ENCODE data around the gene SYVN1.
"Not testable (repeated sequence)": the region's sequence is repeated elsewhere in the genome, so short reads cannot be mapped to it uniquely, and the experiment has no call there.

The SYVN1 gene

DNA sequence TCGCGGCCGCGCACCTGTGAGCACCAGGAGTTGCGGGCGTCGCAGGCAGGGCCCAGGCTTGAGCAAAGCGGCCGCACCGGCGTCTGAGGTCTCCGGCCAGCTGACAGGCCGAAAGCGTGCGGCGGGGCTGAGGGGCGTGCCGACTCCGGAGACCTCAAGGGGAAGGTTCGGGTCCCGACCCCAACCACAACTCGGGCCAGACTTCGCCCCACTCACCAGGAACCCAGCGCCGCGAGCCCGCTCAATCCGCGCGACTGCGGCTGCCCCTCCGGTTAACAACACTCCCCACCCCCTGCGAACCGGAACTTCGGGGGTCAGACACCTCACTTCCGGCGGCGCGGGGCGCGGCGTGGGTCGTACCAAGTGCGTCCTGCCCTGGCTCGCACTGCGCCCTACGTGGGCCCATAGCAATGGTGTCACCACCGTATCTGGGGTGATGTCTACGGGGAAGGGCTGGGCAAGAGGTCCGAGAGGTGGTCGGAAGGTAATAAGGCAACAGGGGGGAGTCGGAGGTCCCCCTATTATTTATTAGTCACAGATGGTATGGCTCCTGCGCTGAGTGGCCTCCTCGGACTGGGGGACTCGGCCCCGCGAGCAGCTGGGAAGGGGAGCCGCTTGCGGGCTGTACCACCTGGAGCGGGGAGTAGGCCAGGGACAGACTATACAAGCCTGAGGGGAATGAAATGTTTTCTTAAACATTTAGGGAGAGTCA is at the start of gene SYVN1:
Gene SYVN1 (minus strand): TSS at position 280 of the 712 bp plus-strand sequence. CDS start 918 bp downstream, outside the sequence.
- peak; percentile 87 for DNase-seq

DNA sequence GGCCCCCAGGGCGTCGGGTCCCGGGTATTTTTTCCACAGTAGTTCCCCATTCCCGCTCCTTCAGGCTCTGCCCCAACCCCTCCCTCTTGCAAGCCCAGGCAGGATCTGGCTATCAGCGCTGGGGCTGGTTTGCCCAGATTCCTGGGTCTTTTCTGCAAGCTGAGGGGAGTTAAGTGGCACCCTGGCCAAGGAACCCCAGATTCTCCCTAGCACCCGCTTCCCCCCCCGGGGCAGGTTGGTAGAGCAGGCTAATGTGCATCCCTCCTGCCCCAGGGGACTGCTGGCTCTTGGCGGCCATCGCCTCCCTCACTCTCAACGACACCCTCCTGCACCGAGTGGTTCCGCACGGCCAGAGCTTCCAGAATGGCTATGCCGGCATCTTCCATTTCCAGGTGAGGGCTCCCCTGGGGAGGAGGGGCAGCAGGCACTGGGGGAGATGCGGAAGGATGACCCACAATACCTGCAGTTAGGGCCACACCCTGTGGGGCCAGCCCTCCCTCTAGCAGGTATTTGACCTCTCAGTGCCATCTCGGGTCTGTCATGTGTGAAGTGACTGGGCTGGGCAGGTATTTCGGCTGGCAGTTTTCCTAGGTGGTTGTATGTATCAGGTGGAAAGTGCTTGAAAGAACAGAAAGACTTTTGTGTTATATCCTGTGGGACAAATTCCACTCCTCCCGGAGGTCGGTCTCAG is 49.0 kb upstream of the SYVN1 start:
- DNase-seq = no peak

DNA sequence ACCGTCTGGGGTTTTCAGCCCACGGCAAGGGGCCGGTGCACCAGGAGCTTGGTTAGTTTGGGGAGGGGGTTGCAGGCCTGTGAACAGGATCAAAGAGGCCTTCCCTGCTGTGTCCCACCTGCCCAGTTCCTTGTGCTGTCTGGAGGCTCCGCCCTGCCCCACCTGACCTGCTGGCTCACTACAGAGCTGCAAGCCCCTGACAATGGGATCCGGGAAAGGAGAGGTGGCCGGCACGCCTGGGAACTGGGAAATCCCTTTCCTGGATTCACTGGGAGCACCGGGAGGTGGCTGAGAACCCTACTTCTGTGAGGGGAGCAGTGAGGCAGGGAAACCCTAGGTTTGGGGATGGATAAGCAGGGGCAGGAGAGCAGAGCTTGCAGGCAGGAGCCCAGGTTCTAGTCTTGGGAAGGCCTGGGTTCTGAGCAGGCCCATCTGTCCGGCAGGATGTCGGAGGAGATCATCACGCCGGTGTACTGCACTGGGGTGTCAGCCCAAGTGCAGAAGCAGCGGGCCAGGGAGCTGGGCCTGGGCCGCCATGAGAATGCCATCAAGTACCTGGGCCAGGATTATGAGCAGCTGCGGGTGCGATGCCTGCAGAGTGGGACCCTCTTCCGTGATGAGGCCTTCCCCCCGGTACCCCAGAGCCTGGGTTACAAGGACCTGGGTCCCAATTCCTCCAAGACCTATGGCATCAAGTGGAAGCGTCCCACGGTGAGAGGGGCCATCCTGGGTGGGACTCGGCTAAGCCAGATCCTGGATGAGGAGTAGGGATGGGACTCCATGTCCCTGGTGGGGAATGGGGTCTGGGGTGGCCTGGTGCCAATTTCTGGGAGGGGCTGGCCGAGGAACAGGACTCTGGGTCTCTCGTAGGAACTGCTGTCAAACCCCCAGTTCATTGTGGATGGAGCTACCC is 48.2 kb upstream of the SYVN1 start:
- peak; percentile 26 for DNase-seq

DNA sequence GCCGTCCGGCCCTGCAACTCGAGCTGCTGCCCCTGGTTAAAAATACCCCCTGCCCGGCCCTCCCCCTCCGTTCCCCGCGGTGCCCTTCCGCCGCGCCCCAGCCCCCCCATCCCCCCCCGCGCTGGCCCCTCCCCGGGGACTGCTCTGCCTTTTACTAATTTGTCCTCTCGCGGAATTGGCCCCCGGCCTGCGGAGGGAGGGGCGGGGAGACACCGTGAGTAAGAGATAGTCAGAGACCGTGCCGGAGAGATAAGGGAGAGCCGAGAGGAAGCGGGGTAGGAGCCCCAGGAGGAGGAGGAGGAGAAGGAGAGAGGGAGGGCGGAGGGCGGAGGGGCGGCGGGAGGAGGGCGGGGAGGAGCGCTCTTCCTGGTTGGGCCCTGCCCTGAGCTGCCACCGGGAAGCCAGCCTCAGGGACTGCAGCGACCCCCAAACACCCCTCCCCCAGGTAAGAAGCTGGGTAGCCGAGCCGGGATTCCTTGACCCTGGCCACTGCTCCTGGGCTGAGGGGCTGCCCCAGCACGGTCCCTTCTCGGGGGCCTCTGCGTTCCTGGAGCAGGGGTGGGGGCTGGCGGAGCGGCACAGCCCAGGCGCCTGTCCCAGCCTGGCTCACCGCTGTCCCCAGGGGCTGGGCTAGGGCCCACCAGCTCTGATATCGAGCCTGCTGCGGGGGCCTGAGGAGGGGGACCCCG is 47.4 kb upstream of the SYVN1 start, which contains the start of gene CAPN1:
Gene CAPN1 (plus strand): TSS at position 360 of the 689 bp plus-strand sequence. CDS start 774 bp downstream, outside the sequence.
- DNase-seq = peak; percentile 99

DNA sequence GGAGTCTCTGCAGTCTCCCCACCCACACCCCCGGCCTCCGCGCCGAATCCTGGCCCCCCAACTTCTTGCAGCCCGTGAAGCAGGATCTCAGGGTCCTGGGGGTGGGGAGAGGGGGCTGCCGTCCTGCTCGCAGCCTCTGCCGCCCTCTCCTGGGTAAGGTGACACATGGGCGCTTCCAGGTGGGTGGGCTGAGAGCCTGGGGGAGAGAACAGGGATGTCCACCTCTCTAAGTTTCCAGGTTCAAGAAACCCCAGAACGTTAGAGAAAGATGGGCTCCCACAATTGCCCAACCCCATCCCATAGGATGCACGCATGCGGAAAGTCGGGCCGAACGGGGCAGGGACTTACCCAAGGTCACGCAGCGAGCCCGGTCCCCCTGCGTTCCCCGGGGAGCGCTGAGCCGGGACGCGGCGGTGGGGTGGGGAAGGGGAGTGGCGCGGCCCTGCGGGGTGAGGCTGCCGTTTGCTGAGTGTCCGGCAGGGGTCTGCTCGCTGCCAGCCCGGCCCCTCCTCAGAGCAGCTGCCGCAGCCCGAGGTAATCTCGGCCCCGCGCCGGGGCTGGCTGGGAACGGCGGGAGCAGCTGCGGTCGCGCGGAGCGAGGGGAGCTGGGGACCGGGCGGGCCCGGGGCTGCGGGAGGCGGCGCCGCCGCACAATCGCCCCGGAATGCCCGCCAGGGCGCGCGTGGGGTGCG is 46.7 kb upstream of the SYVN1 start:
- DNase-seq = peak; percentile 60

DNA sequence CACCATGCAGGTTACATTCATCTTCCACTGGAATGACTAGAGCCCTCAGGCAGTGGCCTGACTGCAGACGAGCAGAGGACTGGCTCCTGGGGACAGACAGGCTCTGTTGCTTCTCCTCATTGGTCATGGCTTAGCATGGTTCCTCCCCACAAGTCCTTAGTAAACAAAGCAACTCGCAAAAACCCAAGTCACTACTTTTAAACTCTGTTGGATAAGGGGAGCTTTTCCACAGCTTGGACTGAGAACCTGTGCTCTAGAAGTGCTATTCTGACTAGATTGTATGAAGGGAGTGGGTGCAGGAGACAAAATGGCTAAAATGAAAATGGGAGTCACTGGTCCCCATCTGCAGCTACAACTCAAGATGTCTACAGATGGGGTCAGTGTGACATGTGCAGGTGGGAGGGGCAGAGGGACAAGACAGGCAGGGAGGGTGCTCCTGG is 40.3 kb upstream of the SYVN1 start:
- DNase-seq = not testable (repeated sequence)

DNA sequence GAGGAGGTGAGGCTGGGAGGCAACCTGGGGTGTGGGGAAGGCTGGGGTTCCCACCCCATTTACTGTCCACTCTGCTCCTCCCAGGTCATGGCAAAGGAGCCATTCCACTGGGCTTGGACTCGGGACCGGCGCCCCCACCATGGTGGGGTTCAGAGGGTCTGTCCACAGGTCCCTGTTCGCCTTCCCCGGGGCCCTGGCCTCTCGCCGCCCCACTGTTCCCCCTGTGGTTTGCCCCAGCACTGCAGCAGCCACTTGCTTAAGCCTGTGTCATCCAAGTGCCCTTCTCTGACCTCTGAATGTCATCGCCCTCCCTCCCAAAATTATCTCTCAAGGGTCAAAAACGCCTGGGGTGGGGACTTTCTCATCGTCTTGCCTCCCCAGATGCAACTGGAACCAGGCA is 38.3 kb upstream of the SYVN1 start:
- no peak for DNase-seq

DNA sequence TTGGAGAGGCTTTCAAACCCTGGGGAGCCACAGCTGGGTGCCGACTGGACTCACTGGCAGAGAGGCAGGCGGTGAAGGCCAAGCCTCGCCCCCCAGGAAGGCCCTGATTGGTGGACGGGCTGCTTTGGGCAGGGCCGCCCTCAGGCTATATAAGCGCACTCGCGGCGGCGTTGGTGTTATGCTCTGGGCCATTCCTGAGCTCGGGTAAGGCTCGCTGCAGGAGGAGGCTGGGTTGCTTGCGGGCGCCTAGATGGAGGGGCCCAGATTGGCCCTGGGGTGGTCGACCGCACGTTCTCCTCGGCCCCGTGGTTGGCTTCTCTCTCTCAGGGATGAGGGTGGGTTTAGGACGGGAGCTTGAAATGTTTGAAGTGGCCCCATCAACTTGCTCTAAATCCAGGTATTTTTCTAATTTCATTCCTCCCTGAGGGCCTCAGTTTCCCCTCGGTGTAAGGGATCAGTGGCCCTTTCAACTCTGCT is 35.8 kb upstream of the SYVN1 start, which contains the start of gene SPDYC:
Gene SPDYC (plus strand): TSS at position 176 of the 477 bp plus-strand sequence. CDS start 1,125 bp downstream, outside the sequence.
- DNase-seq = no peak

DNA sequence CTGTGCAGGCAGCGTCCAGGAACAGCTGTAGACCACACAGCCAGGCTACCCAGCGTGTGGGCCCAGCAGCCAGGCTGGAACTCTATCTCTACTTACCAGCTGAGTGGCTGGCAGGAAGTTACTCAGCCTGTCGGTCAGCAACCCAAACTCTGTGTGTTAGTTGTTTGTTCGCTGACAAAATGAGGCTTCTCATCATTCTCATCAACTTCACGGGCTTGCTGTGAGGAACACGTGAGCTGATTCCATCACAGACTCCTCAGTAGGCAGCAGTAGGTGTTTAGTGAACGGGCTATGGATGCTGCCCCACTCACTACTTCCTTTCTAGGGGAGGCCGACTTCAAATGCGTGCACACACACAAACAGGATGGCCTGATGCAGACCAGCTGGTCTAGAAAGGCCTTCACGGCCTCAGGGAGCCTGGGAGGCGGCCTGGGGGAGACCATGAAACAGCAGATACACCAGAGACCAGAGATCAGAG is 34.9 kb upstream of the SYVN1 start:
- DNase-seq = peak; percentile 35

DNA sequence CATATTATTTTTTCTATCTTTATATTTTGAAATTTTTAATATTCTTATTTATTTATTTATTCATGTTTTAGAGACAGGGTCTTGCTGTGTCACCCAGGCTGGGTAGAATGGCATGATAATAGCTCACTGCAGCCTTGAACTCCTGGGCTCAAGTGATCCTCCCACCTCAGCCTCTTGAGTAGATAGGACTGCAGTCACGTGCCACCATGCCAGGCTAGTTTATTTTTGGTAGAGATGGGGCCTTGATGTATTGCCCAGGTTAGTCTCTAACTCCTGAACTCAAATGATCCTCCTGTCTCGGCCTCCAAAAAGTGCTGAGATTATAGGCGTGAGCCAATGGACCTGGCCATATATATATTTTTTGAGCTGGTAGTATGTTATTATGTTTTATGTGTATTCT is 33.3 kb upstream of the SYVN1 start:
- DNase-seq = no peak

DNA sequence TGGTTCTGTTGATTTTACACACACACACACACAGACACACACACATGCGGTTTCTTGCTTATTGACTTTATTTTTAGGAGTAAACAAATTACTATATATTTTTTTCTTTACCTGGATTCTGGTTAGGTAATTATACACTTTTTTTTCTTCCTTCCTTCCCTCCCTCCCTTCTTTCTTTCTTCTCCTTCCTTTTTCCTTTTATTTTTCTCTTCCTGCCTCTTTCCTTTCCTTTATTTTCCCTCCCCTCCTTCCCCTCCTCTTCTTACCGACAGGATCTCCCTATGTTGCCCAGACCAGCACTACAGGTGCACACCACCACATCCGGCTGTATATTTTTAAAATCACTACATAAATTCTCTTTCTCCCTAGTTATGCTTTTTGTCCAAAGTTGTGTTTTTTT is 32.6 kb upstream of the SYVN1 start:
- DNase-seq = no peak

DNA sequence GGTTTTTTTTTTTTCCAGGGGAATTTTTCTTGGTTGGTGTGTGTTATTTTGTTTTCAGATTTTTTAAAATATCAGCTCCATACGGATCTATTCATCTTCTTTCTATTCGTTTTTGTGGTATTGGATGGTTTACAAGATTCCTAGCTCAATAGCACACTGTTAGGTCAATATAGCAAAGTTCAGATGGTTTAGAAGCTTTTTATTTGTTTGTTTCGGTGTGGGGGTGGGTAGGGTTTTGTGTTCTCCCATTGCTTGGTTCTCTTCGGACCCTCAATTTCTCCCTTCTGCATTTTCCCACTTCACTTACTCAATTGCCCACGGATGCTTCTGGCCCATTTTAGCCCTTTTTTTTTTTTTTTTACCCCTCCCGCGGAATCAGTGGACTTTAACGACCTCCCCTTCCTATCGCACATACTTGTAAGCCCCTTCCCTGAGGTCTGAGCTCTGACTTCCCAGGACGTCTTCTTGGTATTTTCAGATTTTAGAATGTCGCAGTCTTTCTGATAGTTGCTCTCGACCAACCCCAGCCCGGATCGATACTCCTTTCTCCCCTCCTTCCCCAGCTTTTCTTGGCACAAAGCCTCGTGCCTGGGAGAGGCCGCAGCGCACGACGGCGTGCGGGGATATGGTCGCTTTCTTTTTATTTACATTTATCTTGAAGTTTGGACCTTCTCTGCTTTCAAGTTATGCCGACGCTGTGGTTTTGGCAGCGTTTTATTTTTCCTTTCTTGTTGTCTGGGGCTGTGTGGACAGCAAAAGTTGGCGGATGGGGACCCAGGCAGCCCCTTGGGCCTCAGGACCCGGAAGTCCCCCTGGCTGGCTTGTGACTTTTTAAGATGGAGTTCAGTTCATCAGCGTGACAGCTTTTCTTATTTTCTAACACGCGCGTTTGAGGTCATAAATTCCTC is 31.3 kb upstream of the SYVN1 start:
- no peak for DNase-seq

DNA sequence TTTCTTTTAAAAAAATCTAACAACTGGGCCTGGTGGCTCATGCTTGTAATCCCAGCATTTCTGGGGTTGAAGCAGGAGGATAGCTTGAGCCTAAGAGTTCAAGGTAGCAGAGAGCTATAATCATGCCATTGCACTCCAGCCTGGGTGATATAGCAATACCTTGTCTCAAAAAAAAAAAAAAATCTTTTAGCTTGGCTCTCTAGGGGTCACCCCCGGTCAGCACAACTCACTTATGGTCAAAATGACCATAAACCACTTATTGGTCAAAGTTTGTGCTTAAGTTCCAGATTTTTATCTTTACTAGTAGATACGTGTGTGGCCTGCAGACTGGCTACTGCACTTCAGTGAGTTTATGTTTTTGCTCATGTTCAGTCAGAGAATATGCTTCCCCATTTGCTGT is 29.4 kb upstream of the SYVN1 start:
- DNase-seq = no peak

DNA sequence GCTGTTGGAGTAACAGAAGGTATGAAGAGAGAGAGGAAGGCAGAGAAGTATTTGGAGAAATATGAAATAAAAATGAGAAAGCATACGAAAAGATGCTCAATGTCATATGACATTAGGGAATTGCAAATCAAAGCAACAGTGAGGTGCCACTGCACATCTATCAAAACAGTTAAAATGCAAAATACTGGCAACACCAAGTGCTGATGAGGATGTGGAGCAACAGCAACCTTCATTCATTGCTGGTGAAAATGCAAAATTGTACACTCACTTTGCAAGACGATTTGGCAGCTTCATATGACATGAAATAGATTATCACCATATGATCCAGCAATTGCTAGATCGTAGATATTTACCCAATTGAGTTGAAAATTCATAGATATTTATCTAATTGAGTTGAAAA is 26.3 kb upstream of the SYVN1 start:
- DNase-seq = no peak

DNA sequence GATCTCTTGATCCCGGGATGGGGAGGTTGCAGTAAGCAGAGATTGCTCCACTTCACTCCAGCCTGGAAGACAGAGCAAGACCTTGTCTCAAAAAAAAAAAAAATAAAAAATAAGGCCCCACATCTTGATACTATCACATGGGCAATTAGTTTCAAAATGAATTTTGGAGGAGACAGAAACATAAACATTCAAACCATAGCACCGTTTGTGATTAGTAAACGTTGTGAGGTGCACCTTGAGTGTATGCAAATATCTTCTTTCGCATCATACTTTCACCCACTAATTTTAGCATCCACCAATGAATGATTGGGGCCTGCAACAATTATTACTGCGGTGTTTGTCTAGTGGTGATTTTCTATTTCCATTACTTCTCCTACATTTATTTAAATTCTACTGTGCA is 24.7 kb upstream of the SYVN1 start:
- no peak for DNase-seq

DNA sequence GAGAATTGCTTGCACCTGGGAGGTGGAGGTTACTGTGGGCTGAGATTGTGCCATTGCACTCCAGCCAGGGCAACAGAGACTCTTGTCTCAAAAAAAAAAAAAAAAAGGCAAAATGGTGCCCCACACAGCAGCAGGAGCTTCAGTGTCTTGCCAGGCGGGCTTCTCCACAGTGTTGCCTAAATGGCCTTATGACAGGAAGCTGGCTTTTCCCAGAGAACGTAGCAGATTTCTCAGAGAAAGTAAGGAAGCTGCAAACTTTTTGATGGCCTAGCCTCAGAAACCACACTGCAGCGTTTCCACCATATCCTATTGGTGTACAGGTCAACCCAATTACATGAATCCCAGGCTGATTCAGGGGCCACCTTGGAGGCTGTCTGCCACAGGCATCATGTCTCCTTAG is 23.0 kb upstream of the SYVN1 start:
- DNase-seq = no peak

DNA sequence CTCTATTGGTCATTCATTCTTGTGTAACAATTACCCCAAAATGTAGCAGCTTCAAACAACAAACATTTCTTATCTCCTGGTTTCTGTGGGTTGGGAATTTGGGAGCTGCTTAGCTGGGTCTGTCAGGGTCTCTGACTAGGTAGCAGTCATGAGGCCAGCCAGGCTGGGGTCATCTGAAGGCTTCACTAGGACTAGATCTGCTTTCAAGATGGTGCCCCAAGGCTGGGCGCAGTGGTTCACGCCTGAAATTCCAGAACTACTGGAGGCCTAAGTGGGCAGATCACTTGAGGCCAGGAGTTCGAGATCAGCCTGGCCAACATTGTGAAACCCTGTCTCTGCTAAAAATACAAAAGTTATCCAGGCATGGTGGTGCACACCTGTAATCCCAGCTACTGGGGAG is 22.6 kb upstream of the SYVN1 start:
- DNase-seq = no peak

DNA sequence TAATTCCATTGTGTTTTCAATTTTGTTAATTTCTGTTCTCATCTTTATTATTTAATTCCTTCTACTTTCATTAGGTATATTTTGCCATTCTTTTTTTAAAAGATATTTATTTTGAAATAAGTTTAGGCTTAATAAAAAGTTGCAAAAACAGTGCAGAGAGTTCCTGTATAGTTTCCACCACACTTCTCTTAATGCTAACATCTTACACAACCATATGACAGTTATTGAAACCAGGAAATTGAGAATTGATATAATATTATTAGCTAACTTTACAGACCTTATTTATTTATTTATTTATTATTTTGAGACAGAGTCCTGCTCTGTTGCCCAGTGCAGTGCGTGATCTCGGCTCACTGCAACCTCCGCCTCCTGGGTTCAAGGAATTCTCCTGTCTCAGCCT is 21.9 kb upstream of the SYVN1 start:
- no peak for DNase-seq

DNA sequence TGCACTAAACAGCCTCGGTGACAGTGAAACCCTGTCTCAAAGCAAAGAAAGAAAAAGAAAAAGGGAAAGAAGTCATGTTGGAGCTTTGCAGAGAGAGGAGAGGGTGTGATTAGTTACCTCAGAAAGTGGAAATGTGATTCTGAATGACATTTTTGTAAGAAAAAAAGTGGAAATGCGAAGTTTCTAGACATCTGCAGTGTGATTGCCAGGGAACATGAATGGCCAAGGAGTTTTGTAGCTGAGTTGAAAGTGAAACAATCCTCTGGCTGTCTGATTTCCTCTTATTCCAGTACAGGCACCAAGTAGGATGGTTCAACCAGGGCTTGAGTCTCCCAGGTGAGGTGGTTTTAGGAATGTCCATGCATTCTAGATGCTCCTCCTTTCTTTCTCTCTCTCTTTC is 17.8 kb upstream of the SYVN1 start:
- DNase-seq = no peak

DNA sequence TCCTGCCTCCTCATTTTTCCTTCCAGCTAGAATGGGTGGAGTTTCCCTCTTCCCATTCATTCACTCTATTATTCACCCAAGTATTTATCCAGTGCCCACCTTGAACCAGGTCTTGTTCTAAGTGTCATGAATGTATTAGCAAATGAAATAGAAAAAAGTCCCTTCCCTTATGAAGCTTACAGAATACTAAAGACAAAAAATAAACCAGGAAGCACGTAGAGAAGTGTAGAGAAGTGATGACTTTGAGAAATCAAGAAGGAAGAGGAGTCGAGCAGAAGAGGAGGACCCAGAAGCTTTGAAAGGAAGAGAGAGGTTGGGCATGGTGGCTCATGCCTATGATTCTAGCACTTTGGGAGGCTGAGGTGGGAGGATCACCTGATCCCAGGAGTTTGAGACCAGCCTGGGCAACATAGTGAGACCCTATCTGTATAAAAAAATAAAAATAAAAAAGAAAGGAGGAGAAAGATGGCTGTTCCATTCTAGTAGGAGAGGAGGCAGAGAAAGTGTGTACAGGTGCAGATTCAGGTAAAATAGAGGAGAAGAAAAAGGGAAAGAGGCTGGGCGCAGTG is 17.1 kb upstream of the SYVN1 start:
- DNase-seq = no peak
